ENCODE results near the gene ZNF687.

The ZNF687 gene

DNA sequence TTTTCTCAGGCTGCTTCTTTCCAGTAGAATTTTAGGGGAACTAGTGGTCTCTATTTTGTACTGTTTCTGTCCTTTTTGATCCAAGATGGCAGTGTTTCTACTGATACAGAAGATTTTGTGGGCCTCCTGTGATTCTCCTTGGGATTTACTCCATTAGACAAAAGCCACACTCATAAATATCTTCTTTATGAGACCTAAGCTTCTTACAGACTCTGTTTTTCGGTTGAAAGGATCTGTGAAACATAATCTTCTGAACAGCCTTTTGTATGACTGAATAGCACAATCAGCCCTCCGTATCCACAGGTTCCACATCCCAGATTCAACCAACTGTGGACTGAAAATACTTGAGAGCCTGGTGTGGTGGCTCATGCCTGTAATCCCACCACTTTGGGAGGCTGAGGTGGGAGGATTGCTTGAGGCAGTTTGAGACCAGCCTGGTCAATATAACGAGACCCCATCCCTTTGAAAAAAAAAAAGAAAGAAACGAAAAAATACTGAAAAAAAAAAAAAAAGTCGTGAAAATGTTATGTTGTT is 38.3 kb upstream of the ZNF687 start:
- TF ChIP-seq, protein P1, sequence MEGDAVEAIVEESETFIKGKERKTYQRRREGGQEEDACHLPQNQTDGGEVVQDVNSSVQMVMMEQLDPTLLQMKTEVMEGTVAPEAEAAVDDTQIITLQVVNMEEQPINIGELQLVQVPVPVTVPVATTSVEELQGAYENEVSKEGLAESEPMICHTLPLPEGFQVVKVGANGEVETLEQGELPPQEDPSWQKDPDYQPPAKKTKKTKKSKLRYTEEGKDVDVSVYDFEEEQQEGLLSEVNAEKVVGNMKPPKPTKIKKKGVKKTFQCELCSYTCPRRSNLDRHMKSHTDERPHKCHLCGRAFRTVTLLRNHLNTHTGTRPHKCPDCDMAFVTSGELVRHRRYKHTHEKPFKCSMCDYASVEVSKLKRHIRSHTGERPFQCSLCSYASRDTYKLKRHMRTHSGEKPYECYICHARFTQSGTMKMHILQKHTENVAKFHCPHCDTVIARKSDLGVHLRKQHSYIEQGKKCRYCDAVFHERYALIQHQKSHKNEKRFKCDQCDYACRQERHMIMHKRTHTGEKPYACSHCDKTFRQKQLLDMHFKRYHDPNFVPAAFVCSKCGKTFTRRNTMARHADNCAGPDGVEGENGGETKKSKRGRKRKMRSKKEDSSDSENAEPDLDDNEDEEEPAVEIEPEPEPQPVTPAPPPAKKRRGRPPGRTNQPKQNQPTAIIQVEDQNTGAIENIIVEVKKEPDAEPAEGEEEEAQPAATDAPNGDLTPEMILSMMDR (IDR thresholded peaks at IDR 0.05): no peak
- no peak overlapping the region for H3K27ac ChIP-seq
- H3K36me3 ChIP-seq: peaks cover 95% of the 10 kb centered on the region
- H3K4me3 ChIP-seq (ENCODE audit: low read depth in 1 of 2, low read length in 1 of 2): no peak overlapping the region
- H3K9me3 ChIP-seq: no peaks in the 10 kb centered on the region
- H3K27me3 ChIP-seq: no peaks in the 10 kb centered on the region
- no peaks in the 10 kb centered on the region for H3K4me1 ChIP-seq (ENCODE audit: control insufficient read depth in 1 of 2, insufficient read depth in 1 of 2, low read depth in 1 of 2, low read length in 1 of 2)

DNA sequence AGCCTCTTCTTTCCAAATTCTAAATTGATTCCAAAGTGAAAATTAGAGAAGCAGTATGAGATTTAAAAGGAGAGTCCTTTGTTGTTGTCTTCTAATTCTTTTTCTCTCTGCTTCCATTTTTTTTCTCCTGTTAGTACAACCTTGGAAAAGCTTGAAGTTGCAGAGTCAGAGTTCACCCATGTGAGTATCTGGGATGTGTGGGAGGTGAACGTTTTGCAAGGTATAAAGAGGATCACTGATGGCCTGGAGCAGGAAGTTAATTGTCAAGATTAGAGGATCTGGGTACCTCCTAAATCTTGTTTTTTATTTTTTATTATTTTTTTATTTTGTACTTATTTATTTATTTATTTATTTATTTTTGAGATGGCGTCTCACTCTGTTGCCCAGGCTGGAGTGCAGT is 35.3 kb upstream of the ZNF687 start:
- Histone ChIP-seq H3K27ac (no peak overlapping the region), H3K9me3 (no peaks in the 10 kb centered on the region), H3K4me3 (ENCODE audit: low read depth in 1 of 2, low read length in 1 of 2) (no peak overlapping the region), H3K27me3 (no peaks in the 10 kb centered on the region), H3K36me3 (peaks cover 78% of the 10 kb centered on the region), H3K4me1 (ENCODE audit: control insufficient read depth in 1 of 2, insufficient read depth in 1 of 2, low read depth in 1 of 2, low read length in 1 of 2) (no peaks in the 10 kb centered on the region)
- TF ChIP-seq, protein P1 (IDR thresholded peaks at IDR 0.05): no peak

DNA sequence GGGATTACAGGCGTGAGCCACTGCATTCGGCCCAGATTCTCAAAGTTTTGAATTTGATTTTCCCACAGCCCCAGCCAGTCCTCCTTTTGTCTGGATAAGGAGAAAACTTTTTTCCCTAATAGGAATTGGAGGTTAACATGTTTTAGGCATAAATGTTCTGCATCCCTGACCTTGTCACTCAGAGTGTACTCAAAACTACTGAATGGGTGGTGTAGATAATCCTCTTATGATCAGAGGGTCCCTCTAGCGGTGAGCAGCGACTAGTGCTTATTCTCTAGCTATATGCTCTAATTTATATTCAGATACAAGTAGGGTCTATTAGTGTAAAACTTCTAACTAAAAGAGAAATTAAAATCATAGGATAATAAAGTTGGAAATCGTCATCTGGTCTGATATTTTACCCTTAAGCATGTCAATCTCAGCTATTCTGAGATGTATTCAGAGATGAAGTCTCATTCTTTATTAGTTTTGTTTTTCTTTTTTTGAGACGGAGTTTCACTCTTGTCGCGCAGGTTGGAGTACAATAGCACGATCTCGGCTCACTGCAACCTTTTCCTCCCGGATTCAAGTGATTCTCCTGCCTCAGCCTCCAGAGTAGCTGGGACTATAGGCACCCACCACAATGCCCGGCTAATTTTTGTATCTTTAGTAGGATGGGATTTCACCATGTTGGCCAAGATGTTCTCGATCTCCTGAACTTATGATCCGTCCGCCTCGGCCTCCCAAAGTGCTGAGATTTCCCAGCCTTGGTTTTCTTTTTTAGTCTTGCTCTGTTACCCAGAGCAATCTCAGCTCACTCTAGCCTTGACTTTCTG is 30.2 kb upstream of the ZNF687 start:
- TF ChIP-seq, protein P1 (IDR thresholded peaks at IDR 0.05): peak; percentile 82
- no peaks in the 10 kb centered on the region for H3K27me3 ChIP-seq
- H3K27ac ChIP-seq: peak overlapping the region; percentile 25
- no peaks in the 10 kb centered on the region for H3K9me3 ChIP-seq
- H3K36me3 ChIP-seq: peaks cover 31% of the 10 kb centered on the region
- no peak overlapping the region for H3K4me3 ChIP-seq (ENCODE audit: low read depth in 1 of 2, low read length in 1 of 2)
- H3K4me1 ChIP-seq (ENCODE audit: control insufficient read depth in 1 of 2, insufficient read depth in 1 of 2, low read depth in 1 of 2, low read length in 1 of 2): peaks cover 15 to 16% of the 10 kb centered on the region in 2 experiments

DNA sequence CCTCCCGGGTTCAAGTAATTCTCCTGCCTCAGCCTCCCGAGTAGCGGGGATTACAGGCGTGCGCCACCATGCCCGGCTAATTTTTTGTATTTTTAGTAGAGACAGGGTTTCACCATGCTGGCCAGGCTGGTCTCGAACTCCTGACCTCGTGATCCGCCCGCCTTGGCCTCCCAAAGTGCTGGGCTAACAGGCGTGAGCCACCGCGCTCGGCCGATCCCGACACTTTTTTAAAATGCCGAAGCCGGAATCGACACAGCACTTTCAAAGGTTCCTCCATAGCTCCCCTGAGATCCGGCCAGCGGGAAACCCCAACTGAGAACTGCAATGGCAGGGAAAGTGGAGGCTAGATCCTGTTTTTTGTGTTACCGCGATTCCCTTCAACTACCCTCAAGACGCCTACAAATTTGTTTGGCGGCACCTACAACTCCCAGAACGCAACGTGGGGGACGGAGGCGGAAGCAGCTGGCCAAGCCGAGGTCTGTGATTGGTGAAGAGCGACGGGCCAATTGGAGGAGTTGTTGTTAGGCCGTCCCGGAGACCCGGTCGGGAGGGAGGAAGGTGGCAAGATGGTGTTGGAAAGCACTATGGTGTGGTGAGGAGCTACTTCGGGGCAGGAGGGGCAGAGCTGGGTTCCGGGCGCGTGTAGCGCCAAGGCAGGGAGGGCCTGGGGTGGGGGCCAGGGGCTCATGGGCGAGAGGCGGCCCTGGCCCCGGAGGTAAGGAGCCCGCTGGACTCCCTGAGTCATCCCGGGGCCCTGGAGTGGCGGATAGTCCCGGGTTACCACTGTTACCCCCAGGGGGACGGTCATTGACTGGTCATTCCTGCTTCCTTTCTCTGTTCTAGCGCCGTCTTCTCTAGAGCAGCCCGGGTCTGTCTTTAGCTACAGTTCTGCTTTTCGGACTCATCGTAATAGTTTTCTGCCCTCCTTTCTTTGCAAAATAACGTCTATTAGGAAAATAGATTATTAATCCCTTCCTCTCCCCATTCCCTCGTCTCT is 27.6 kb upstream of the ZNF687 start, which contains the start of gene PSMD4:
Gene PSMD4 (plus strand): TSS at position 518 of the 997 bp plus-strand sequence. CDS start 49 bp downstream, at position 567.
- peaks cover 15 to 16% of the 10 kb centered on the region in 2 experiments for H3K4me1 ChIP-seq (ENCODE audit: control insufficient read depth in 1 of 2, insufficient read depth in 1 of 2, low read depth in 1 of 2, low read length in 1 of 2)
- no peaks in the 10 kb centered on the region for H3K27me3 ChIP-seq
- peak within 1 kb of the TSS; percentile 69 to 84 for H3K4me3 ChIP-seq (ENCODE audit: low read depth in 1 of 2, low read length in 1 of 2)
- TF ChIP-seq, protein P1 (IDR thresholded peaks at IDR 0.05): peak; percentile 10
- no peaks in the 10 kb centered on the region for H3K9me3 ChIP-seq
- peak within 1 kb of the TSS; percentile 90 for H3K27ac ChIP-seq
- H3K36me3 ChIP-seq: peaks cover 5% of the 10 kb centered on the region

DNA sequence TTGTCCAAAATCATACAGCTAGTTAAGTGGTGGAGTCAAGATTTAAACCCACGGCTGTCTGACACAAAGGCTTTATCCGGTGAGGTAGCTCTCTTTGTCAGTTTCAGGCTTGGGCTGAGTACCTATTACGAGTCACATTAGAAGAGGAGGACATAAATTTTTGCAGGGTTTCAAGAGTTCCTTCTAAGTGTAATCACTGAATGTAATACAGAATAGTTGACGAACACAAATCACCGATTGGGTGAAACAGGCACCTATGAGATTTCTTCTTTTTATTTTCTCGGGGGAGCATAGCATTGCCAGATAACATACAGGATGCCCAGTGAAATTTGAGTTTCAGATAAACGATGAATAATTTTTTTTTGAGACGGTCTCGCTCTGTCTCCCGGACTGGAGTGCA is 26.7 kb upstream of the ZNF687 start:
- H3K36me3 ChIP-seq: no peaks in the 10 kb centered on the region
- peak overlapping the region; percentile 69 to 84 for H3K4me3 ChIP-seq (ENCODE audit: low read depth in 1 of 2, low read length in 1 of 2)
- peaks cover 15 to 16% of the 10 kb centered on the region in 2 experiments for H3K4me1 ChIP-seq (ENCODE audit: control insufficient read depth in 1 of 2, insufficient read depth in 1 of 2, low read depth in 1 of 2, low read length in 1 of 2)
- TF ChIP-seq, protein P1 (IDR thresholded peaks at IDR 0.05): no peak
- H3K27ac ChIP-seq: peak overlapping the region; percentile 90
- H3K9me3 ChIP-seq: no peaks in the 10 kb centered on the region
- H3K27me3 ChIP-seq: no peaks in the 10 kb centered on the region
